ENCODE measurements around the gene HS3ST5.
A peak's percentile ranks its signal among the peaks of the same experiment; 100 is the strongest.

The HS3ST5 gene

DNA sequence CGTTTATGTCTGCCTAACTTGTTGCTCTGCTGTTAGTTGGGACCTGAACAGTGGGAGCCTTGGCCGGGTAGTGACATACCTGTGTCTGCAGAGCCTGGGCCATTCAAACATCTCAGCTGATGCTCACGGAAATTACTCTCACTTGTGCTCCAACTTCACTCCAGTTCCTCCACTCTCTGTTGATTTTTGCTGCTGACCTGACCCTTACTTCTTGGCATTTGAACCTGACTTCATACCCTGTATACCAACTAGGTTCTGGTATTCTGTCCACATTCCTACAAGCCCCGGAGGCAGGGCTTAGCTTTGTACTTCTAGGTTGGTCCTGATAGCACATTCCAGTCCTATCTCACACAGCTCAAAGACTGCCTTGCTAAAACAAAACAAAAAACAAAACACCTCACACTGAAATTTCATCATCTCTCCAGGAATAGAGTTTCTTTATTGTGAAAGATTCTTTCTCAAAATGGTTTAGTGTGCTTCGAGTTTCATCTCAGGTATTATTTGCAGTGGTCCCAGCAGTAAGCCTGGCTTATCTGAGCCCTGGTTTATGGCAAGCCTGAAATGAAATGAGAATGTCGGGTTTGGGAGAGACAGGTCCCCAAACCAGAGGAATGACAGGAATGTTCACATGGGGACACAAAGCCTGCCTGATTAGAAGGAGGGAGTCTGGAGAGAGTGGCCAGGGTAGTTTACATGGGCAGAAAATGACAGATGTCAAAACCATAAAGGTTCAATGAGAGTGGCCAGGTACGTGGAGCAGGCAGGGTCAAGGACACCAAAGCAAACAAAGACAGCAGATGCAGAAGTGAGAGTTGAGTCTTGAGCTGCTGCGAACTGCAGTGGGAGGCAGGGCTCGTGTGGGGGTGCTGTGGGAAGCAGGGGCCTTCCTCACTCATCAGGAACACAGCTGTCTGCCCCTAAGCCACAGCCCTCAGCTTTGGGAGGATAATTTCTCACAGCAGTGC is 197.7 kb downstream of the HS3ST5 start:
- no peak for DNase-seq

DNA sequence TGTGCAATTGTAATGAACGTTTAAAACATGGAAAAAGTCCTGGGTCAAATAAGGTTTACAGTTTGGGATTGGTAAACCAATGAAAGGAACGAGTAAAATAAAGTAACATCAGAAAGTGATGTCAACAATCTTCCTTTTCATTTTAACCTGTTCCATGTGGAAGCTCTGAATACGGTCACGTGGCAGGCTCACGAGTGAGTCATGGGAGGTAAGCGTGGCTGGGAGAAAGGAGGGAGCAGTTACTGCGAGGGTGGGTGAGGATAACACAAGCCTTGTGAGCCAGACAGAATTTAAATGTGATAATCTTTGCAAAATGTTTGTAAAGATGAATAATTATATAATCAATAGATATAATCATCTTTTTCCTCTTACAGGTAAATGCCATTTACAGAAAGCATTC is 200.6 kb downstream of the HS3ST5 start:
- no peak for DNase-seq

DNA sequence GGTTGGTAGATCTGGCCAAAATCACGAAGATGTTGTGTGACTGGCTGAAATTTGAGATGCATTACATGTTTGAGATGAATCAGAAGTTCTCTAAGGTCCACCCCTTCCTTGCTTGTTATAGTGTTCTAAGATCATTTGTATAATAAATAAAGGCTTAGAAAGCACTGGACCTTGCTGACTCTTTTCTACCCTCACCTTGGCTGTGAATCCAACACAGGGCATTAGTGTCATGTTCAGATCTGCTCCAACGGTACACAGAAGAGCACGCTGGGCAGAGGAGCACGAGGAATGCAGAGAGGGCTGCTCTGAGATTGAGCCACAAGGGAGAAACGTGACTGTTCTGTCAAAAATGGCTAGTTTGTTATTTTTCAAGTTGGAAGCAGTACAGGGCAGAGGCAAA is 202.4 kb downstream of the HS3ST5 start:
- no peak for DNase-seq

DNA sequence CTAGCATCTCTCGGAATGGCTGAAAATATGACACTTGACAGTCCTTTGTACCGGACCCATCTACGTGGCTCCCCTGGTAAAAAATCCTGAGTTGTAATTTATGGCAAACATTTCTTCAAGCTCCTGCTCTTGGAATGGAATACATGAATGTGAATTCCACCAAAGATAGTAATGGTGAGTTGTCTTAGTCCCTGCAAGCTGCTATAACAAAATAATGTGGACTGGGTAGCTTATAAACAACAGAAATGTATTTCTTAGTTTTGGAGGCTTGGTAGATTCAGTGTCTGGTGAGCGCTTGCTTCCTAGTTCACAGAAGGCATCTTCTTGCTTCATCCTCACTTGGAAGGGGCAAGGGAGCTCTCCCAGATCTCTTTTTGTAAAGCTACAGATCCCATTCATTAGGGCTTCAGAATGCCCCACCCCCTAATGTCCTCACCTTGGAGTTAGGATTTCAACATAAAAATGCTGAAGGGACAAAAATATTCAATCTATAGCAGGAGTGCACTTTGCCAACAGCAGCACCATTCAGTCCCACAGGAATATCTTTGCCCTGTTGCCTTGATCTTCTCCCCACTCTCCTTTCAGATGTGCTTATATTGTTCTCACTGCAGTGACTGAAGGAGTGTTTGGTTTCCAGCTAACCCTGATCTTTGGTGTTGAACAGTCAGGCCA is 204.1 kb downstream of the HS3ST5 start:
- no peak for DNase-seq

DNA sequence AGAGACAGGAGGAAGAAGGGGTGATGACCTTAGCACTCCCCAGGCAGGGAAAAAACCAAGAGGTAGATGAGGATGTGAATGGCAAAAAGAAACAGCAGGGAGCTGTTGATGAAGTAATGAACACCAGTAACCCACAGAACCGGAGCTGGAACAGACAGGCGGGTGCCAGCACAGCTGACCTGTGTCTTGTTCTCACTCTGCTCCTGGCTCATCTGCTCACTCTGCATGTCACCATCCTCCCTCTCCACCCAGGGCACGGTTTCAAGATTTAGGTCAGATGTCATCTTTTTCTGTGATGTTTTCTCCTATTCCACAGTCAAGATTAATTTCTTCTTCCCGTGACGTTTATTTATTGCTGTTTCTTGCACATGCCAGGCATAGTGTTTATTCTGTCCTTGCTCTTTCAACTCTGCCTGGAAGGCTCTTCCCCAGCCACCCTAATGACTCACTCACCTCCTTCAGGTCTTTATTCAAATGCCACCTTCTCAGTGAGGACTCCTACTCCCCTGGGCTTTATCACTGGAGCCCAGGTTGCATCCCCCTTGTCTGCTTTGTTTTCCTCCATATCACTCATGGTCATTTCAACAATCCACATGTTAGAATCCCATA is 207.4 kb downstream of the HS3ST5 start:
- DNase-seq: no peak

DNA sequence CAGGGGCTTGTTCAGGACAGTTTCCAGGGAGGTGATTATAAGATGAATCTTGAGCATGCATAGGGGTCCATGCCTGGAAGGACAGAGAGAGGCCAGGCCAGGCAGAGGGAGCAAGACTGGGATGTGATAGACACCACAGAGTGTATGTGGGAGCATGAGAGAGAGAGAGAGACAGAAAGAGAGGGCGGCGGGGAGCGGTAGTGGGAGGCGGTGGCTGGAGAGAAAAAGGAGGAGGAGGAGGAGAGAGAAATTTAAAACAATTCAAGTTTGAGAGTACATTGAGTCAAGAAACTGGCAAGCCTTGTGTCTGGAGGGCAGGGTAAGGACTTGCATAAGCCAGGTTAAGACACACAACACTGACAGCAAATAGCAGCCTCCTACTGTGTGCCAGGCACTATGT is 209.0 kb downstream of the HS3ST5 start:
- DNase-seq: no peak

DNA sequence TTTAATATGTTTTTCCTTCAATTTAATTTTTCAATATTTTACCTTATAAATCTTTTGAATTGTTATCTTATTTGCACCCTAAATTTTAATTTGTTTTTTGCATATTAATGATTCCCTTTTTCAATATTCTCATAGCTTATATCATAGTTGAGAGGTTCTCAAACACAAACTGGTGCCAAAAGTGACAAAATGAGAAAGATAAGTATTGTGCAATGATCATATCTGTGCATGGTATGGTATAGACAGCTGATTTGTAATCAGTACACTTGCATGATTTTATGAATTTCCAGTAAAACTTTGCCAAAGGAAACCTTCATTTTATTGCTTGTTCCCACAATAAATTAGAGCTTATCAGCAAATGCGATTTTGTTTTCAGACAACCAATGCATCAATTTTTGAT is 210.9 kb downstream of the HS3ST5 start:
- DNase-seq: no peak

DNA sequence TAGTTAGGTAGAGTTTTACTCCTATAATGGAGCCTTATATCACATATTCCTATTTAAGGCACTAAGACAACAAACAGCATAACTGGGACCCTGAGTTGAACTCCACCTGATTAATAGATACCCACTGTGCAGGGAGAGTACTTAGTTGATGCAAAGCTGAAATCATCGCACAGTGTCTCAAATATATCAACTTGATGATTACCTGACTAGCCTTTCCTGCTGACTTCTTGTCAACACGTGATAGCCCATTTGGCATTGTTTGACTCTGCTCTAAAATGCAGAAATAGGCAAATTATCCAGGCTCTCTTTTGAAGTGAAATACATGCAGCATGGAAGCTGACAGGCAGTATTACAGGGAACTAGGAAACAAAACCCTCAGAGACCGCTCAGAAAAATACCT is 217.2 kb downstream of the HS3ST5 start:
- DNase-seq: no peak

DNA sequence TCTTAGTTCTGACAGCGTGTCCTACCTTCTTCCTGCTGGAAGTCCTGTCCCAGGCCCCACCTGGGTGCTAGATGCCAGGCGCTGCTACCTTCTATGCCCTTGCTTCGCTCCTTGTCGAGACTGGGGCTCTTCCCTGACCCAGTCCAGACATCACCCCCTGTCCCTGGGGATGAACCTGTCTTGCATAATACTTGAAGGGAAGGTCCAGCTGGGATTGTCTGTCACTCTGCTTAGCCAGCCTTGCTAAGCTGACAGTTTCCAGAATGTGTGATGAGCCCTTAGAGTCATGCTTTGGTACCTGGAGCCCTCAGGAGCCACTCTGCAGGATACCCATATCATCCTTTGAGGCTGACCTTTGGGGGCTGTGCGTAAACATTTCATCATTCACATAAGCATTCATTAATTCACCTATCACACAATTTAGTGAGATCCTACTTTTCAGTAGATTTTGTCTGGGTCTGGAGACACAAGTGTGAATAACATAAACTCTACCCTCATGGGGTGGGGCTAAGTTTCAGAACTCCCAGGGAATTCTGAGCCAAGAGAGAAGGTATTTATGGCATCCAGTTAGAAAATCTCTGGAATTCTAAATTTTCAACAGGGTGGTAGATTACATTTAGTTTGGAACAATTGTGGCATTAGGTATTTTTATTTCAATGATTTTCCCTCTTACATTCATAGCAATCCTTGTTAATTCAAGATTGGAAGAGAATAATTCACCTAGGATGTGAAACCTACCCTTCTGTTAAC is 220.7 kb downstream of the HS3ST5 start:
- DNase-seq: no peak

DNA sequence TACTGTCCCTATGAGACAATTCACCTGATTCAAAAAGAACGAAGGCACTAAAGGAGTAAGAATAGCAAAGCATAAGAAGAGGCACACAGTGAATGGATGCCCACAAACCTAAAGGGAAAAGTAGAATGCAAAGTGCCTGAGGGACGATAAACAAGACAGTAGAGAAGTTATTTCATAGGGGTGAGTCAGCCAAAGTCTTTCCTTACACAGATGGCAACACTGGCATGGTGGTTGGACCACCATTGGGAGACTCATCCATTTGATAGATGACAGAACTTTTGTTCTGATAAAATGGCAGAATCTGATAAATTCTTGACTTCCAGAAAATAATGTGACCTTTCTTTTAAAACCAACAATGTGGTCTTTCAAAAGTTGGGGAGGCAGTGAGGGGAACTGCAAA is 223.8 kb downstream of the HS3ST5 start:
- DNase-seq: no peak

DNA sequence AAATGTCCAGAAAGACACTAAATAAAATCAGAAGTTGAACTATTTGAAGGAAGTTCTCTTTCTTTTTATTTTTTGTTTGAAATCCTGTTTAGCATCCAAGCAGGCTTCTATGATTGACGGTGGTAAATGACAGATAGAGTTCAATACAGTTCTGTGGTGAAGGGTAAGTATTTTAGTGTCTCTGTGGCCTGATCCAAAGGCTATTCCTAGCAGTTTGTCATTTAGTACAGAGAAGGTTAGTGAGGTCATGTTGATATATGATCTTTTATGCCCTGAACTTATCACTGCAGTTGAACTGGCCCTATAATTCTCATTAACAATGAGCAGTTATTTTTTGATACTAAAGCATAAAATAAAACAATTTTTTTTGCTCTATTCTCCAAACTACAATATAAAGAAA is 227.2 kb downstream of the HS3ST5 start:
- no peak for DNase-seq

DNA sequence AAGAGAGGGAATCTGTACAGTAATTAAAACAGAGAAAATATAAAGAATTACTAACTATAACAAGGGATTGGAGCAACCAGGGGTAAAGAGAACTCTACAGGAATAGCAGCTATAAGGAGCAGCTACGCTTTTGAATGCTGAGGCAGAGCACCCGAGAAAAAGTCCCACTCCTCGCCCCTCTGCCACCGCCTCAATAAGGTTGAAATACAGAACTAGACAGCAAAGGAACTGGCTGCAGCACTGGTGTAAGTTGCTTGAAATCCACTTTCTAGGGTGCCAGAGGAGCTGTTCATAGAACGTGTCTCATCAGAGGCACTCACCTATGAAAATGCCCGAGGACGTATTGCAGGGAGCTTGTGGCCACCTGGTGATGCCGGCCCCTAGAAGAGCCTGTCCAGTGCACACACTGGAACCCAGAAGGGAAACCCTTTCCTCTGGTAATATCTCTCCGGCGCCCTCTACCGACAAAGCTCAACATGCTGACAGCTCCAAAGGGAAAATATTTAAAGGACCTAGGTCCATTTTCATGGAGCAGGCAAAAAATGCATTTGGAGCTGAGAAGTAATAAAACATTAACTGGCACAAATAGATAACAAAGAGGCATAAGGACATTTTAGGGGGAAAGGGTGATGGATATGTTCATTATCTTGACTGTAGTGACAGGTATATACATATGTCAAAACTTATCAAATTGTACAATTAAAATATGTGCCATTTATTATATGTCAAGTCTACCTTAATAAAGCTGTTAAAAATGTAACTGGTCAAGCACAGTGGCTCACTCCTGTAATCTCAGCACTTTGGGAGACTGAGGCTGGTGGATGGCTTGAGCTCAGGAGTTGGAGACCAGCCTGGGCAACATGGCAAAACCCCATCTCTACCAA is 234.5 kb downstream of the HS3ST5 start:
- DNase-seq: peak in 1 of 2 experiments; percentile 4

DNA sequence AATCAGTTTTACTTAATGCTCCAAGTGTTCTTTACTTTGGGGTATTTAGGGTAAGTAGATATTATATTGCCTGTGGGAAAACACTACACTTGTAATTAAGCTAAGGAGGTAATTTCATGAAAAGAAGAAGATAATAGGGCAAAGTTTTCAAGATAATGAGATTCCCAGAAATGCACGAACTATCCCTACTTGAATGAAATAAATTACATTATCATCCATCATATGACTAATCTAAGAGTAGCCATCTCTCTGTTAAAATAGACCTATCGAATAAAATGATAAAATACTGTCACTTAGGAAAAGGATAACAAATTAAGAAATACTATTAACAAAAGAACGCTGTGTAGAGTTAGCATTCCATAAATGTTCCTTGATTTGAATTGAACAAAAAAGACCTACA is 236.8 kb downstream of the HS3ST5 start:
- no peak for DNase-seq

DNA sequence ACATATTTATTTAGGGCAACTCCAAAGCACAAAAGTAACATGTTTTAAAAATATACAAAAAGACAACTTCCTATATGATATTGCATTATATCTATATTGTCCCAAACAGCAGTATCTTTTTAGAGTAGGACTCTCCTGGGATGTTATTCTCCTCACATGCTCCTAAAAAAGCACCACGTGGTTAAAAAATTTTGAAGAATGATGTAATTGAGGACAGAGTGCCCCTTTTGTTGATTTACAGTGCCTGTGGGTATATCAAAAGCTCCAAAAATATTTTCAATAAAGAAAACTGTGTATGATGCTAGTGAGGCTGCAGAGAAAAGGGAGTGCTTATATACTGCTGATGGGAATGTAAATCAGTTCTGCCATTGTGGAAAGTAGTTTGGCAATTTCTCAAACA is 241.6 kb downstream of the HS3ST5 start:
- no peak for DNase-seq

DNA sequence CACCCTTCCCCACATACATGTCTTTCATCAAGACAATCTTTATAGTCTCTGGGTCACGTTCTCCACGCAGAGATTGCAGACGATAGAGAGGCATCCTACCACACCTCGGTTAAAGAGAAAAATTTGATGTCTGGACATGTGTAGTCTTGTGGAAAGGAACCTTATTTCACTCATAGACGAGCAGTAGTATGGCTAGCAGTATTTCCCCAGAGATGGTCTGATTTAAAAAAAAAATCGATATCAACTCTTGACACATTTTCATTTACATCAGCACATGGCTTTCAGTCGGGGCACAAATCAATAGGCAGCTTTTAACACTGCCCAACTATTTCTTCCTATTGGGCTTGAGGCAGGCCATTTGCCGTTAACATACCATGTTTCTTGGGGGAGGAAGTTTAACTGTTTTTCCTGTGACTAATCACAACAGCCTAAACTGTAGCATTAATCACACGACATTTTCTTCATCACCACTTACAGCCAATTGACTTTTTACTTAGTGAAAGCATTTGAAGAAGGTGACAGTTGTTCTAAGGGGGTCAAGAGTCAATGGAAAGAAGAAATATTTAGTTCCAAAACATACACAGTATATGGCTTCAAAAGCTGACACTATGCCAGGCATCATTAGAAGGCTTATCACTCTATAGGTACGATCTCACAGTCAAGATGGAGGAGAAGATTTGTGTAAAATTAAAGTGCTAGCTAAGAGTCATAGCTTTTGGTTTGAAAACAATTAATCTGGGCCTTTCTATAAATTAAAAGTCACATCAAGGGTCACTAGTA is 242.4 kb downstream of the HS3ST5 start:
- DNase-seq: no peak

DNA sequence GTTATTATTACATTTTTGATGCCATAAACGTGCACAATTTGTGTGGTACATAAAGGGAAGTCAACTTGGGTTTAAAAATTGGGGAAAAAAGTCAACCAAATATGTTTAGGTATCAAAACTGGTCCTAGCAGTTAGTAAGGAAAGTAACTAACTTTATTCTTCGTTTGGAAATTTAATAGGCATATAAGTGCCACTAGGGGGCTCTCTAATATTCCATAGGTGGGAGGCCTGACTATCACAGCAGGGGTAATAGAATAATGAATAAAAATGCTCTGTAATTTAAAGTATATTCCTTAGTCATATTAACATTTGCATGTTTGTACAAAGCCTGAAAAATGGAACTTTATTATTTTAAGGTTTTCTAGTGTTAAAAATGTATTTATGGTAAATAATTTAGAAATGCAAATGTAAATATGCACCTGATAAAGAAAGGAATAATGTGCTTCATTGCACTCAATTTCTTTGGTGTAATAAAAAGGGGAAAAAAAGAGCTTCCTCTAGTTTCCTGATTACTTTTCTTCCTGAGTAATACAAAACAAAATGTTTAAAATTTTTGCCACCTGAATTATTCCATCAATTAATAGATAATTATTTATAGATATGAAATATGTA is 246.2 kb downstream of the HS3ST5 start:
- no peak for DNase-seq

DNA sequence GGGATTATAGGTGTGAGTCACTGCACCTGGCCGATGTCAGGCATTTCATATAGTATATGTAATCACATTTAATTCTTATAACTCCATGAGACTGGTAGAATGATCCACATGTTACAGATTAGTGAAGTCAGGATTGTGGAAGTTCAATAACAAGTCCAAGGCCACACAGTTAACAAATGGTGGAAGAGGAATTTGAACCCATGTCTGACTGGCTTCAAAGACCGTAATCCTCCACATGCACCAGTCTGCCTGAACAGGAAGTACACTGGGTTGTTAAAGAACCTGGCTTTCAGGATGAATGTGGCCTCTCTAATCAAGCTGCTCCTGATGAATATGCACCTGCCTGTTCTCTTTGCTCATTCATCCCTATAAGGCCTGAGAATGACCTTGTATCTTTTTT is 249.9 kb downstream of the HS3ST5 start:
- no peak for DNase-seq

DNA sequence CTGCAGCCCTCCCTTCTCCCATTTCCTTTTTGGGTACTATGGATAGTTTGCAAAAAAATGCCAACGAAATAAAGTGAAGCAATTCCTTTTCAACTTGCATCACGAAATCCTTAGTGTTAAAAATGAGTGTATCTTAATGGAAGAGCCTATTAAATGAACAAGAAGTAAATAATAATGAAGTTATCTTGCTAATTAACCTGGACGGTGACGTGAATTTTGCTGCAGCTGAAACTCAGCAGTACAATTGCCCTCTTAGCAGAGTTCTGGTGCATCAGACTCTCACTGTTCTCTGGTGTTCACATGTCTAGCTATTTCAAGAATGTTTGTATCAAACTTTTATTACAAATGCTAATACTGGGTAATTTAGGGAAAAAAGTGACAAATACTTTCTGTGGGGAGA is 252.2 kb downstream of the HS3ST5 start:
- no peak for DNase-seq

DNA sequence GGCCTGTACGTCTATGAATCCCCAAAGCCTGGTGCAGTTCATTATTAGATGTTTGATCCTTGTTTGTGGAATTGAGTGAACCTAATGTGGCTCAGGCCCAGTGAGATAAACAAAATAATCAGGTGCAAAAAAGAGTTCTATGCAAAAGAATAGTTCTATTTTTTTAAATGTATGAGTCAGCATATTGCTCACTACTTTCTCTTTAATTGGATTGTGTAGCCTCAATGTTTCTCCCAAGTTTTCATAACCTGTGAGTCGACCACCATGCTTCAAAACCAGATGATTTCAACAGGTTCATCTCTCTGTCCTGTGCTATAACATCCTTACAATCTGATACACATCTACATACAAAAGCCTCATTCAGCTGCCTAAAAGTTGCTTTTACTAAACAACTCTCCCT is 255.3 kb downstream of the HS3ST5 start:
- DNase-seq: no peak

DNA sequence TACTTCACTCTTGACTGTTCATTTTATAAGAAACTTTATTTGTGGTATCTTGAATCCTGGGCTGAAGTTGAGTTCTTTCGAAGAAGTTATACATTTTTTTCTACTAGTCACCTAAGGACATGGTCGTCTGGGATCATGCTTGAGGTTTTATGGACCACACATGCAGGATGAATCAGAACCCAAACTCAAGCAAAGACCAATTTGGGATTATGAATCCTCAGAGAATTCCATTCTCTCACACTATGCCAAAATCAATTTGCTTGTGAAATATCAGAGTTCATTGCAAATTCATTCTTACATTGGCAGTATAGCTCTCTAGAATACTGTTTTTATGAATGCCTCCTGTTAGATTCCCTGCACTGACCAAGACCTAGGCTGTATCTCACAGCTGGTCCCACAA is 257.6 kb downstream of the HS3ST5 start:
- no peak for DNase-seq

All from activated CD4-positive, alpha-beta T cell treated with anti-CD3 and anti-CD28 coated beads, Interleukin-2, amount 50 U/mL, for 4 hours (primary cell).